ENCODE results near the gene ADARB2. TPM values are rescaled to one million over a fixed set of nuclear protein-coding genes. Genes with fewer than 3 reads are reported as not detected.
"Not testable (repeated sequence)": the region's sequence is repeated elsewhere in the genome, so short reads cannot be mapped to it uniquely, and the experiment has no call there.

ADARB2 gene
- polyA plus RNA-seq, 1 donor: 0.16 TPM

- DNase-seq (ENCODE audit: low read depth): no peak
These were observed 409.6 kb downstream of the ADARB2 start for GRCh38 chr10:1327759-1328158.

GRCh38 chr10:1326514-1326913, 410.8 kb downstream of the ADARB2 start:
- not testable (repeated sequence) for DNase-seq (ENCODE audit: low read depth)

GRCh38 chr10:1324903-1325302, 412.4 kb downstream of the ADARB2 start:
- peak; percentile 4 for DNase-seq (ENCODE audit: low read depth)

- DNase-seq (ENCODE audit: low read depth): no peak
These were observed 413.4 kb downstream of the ADARB2 start for GRCh38 chr10:1323951-1324350.

GRCh38 chr10:1320739-1321320, 416.5 kb downstream of the ADARB2 start:
- DNase-seq (ENCODE audit: low read depth): no peak

- no peak for DNase-seq (ENCODE audit: low read depth)
These were observed 420.5 kb downstream of the ADARB2 start for GRCh38 chr10:1316809-1317143.

- DNase-seq (ENCODE audit: low read depth): no peak
These were observed 421.1 kb downstream of the ADARB2 start for GRCh38 chr10:1316121-1316808.

- no peak for DNase-seq (ENCODE audit: low read depth)
These were observed 422.1 kb downstream of the ADARB2 start for GRCh38 chr10:1315178-1315577.

GRCh38 chr10:1311726-1312125, 425.6 kb downstream of the ADARB2 start:
- no peak for DNase-seq (ENCODE audit: low read depth)

- no peak for DNase-seq (ENCODE audit: low read depth)
These were observed 427.0 kb downstream of the ADARB2 start for GRCh38 chr10:1310271-1310789.

GRCh38 chr10:1309617-1310270, 427.6 kb downstream of the ADARB2 start:
- DNase-seq (ENCODE audit: low read depth): no peak

- no peak for DNase-seq (ENCODE audit: low read depth)
These were observed 428.2 kb downstream of the ADARB2 start for GRCh38 chr10:1308962-1309616.

GRCh38 chr10:1308173-1308961, 429.0 kb downstream of the ADARB2 start:
- DNase-seq (ENCODE audit: low read depth): no peak

GRCh38 chr10:1301143-1301542, 436.2 kb downstream of the ADARB2 start:
- no peak for DNase-seq (ENCODE audit: low read depth)

- no peak for DNase-seq (ENCODE audit: low read depth)
These were observed 437.1 kb downstream of the ADARB2 start for GRCh38 chr10:1300218-1300617.

- no peak for DNase-seq (ENCODE audit: low read depth)
These were observed 438.1 kb downstream of the ADARB2 start for GRCh38 chr10:1299041-1299726.

GRCh38 chr10:1297566-1298301, 439.6 kb downstream of the ADARB2 start:
- no peak for DNase-seq (ENCODE audit: low read depth)

GRCh38 chr10:1295756-1296480, 441.4 kb downstream of the ADARB2 start:
- no peak for DNase-seq (ENCODE audit: low read depth)

GRCh38 chr10:1294748-1295147, 442.6 kb downstream of the ADARB2 start:
- no peak for DNase-seq (ENCODE audit: low read depth)
